HEK293 (cell line): ENCODE data around the gene PHF8.

ENCODE experiments used
- CTCF ChIA-PET: fragments of 350-600 bp; formaldehyde crosslinking; extraction: SDS; loops from one replicate; lab custom pipeline; 2021; ENCODE audit warnings: antibody characterized with exemption; lab: Yijun Ruan, JAX
- POLR2A ChIA-PET: fragments of 300-600 bp; formaldehyde crosslinking; extraction: SDS; loops from one replicate; lab custom pipeline; 2020; ENCODE audit warnings: antibody characterized with exemption, inconsistent platforms; lab: Yijun Ruan, JAX
- H3K27ac ChIP-seq: fragments of 200-500 bp; sonication (Bioruptor generic); 2 replicates; pipeline ENCODE4 v1.5.1; 2014; ENCODE audit warnings: low read depth, low read length, control low read depth, inconsistent platforms; ENCODE audit errors: extremely low read depth
- H3K36me3 ChIP-seq, 2 experiments: fragments of 200-500 bp in 1 of 2; sonication (Bioruptor generic) in 1 of 2; 1 replicate in 1 of 2; 2 replicates in 1 of 2; pipeline ENCODE4 v1.5.1; 2014 to 2017; ENCODE audit warnings: inconsistent platforms in 2 of 2, low read length in 2 of 2; ENCODE audit not compliant: control insufficient read depth in 2 of 2, insufficient read depth in 1 of 2
- H3K4me1 ChIP-seq: fragments of 200-500 bp; sonication (Bioruptor generic); 2 replicates; pipeline ENCODE4 v1.5.1; 2014; ENCODE audit warnings: mild to moderate bottlenecking, low read length, inconsistent platforms; ENCODE audit not compliant: control insufficient read depth, insufficient read depth
- H3K4me3 ChIP-seq: 2 replicates; pipeline ENCODE4 v1.5.1; 2011; ENCODE audit warnings: low read depth, mild to moderate bottlenecking, control low read depth, low read length, moderate library complexity
- H3K9me3 ChIP-seq: fragments of 200-500 bp; sonication (Bioruptor generic); 2 replicates; pipeline ENCODE4 v1.5.1; 2014; ENCODE audit warnings: low read depth, low read length, inconsistent platforms; ENCODE audit not compliant: control insufficient read depth, insufficient read depth
- CTCF ChIP-seq: fragments of 450-650 bp; formaldehyde crosslinking; IDR thresholded peaks from 2 replicates; pipeline ENCODE4 v1.5.1; 2016; ENCODE audit warnings: missing biosample characterization, missing genetic modification characterization
- RBAK ChIP-seq: fragments of 450-650 bp; formaldehyde crosslinking; IDR thresholded peaks from 2 replicates; pipeline ENCODE4 v1.5.1; 2016; ENCODE audit warnings: missing biosample characterization, missing genetic modification characterization
- ZBTB8A ChIP-seq: fragments of 450-650 bp; formaldehyde crosslinking; IDR thresholded peaks from 2 replicates; pipeline ENCODE4 v1.5.1; 2016; ENCODE audit warnings: missing biosample characterization, missing genetic modification characterization
- ZEB2 ChIP-seq: fragments of 450-650 bp; formaldehyde crosslinking; IDR thresholded peaks from 2 replicates; pipeline ENCODE4 v1.5.1; 2016; ENCODE audit warnings: missing biosample characterization, missing genetic modification characterization
- ZNF121 ChIP-seq: fragments of 450-650 bp; formaldehyde crosslinking; IDR thresholded peaks from 2 replicates; pipeline ENCODE4 v1.5.1; 2016; ENCODE audit warnings: missing biosample characterization, missing genetic modification characterization
- ZNF133 ChIP-seq: fragments of 450-650 bp; formaldehyde crosslinking; IDR thresholded peaks from 2 replicates; pipeline ENCODE4 v1.5.1; 2016; ENCODE audit warnings: missing biosample characterization, missing genetic modification characterization
- ZNF148 ChIP-seq: fragments of 450-650 bp; formaldehyde crosslinking; IDR thresholded peaks from 2 replicates; pipeline ENCODE4 v1.5.0; 2017; ENCODE audit warnings: missing biosample characterization, missing genetic modification characterization, borderline replicate concordance
- ZNF155 ChIP-seq: fragments of 450-650 bp; formaldehyde crosslinking; IDR thresholded peaks from 2 replicates; pipeline ENCODE4 v1.5.1; 2016; ENCODE audit warnings: missing biosample characterization, missing genetic modification characterization
- ZNF18 ChIP-seq: fragments of 450-650 bp; formaldehyde crosslinking; IDR thresholded peaks from 2 replicates; pipeline ENCODE4 v1.5.1; 2016; ENCODE audit warnings: missing biosample characterization, missing genetic modification characterization
- ZNF214 ChIP-seq: fragments of 450-650 bp; formaldehyde crosslinking; IDR thresholded peaks from 2 replicates; pipeline ENCODE4 v1.5.1; 2017; ENCODE audit warnings: missing biosample characterization, mild to moderate bottlenecking, missing genetic modification characterization, borderline replicate concordance
- ZNF274 ChIP-seq, 2 experiments: fragments of 200-500 bp in 1 of 2; fragments of 450-650 bp in 1 of 2; sonication (Bioruptor generic) in 1 of 2; formaldehyde crosslinking in 1 of 2; IDR thresholded peaks; 2 replicates each; pipeline versions ENCODE4 v1.5.1 to v1.6.1; 2014 to 2016; ENCODE audit warnings: borderline replicate concordance in 1 of 2, inconsistent platforms in 1 of 2, low read length in 1 of 2, missing biosample characterization in 1 of 2, missing genetic modification characterization in 1 of 2
- ZNF350 ChIP-seq: fragments of 450-650 bp; formaldehyde crosslinking; IDR thresholded peaks from 2 replicates; pipeline ENCODE4 v1.5.0; 2017; ENCODE audit warnings: missing biosample characterization, mild to moderate bottlenecking, missing genetic modification characterization
- ZNF362 ChIP-seq: fragments of 450-650 bp; formaldehyde crosslinking; IDR thresholded peaks from 2 replicates; pipeline ENCODE4 v1.5.1; 2016; ENCODE audit warnings: missing biosample characterization, missing genetic modification characterization
- ZNF488 ChIP-seq: fragments of 450-650 bp; formaldehyde crosslinking; IDR thresholded peaks from 2 replicates; pipeline ENCODE4 v1.5.1; 2016; ENCODE audit warnings: missing biosample characterization, missing genetic modification characterization
- ZNF558 ChIP-seq: fragments of 450-650 bp; formaldehyde crosslinking; IDR thresholded peaks from 2 replicates; pipeline ENCODE4 v1.5.1; 2016; ENCODE audit warnings: missing biosample characterization, missing genetic modification characterization
- ZNF560 ChIP-seq: fragments of 450-650 bp; formaldehyde crosslinking; IDR thresholded peaks from 2 replicates; pipeline ENCODE4 v1.5.1; 2017; ENCODE audit warnings: missing biosample characterization, missing genetic modification characterization, borderline replicate concordance
- ZNF580 ChIP-seq: fragments of 450-650 bp; formaldehyde crosslinking; IDR thresholded peaks from 2 replicates; pipeline ENCODE4 v1.5.1; 2016; ENCODE audit warnings: missing biosample characterization, missing genetic modification characterization
- ZNF639 ChIP-seq: fragments of 450-650 bp; formaldehyde crosslinking; IDR thresholded peaks from 2 replicates; pipeline ENCODE4 v1.5.1; 2016; ENCODE audit warnings: missing biosample characterization, missing genetic modification characterization
- ZNF704 ChIP-seq: fragments of 450-650 bp; formaldehyde crosslinking; IDR thresholded peaks from 2 replicates; pipeline ENCODE4 v1.5.1; 2016; ENCODE audit warnings: missing biosample characterization, missing genetic modification characterization
- ZNF776 ChIP-seq: fragments of 450-650 bp; formaldehyde crosslinking; IDR thresholded peaks from 2 replicates; pipeline ENCODE4 v1.5.0; 2017; ENCODE audit warnings: missing biosample characterization, missing genetic modification characterization, borderline replicate concordance

Gene PHF8

GRCh38 chrX:53950130-53950733 lies 94.0 kb downstream of the PHF8 start:
- Histone ChIP-seq H3K36me3 (peaks cover 10 to 30% of the 10 kb centered on the region in 2 experiments), H3K9me3 (no peaks in the 10 kb centered on the region), H3K4me3 (no peak overlapping the region), H3K4me1 (no peaks in the 10 kb centered on the region), H3K27ac (no peak overlapping the region)
- POLR2A ChIA-PET, result no interaction called here
- CTCF ChIA-PET, result interaction anchor here (1.1 kb wide), 1 partner anchor 666 kb away, joined by 3 read pairs; no protein-coding TSS in a partner anchor
- no peak for TF ChIP-seq ZNF18 (tag by site-specific recombination)
- TF ChIP-seq ZNF558 (tag by site-specific recombination), result no peak
- no peak for TF ChIP-seq ZEB2 (tag by site-specific recombination)
- no peak for TF ChIP-seq ZNF214 (tag by site-specific recombination)
- TF ChIP-seq ZBTB8A (tag by site-specific recombination), result no peak
- TF ChIP-seq ZNF704 (tag by site-specific recombination), result no peak
- TF ChIP-seq ZNF274 (IDR thresholded peaks at IDR 0.05; ENCODE audit: low read length), result no peak
- TF ChIP-seq ZNF274 (tag by site-specific recombination; IDR thresholded peaks at IDR 0.05; ENCODE audit: borderline replicate concordance), result no peak
- TF ChIP-seq ZNF121, result no peak
- no peak for TF ChIP-seq ZNF560 (tag by site-specific recombination)
- TF ChIP-seq ZNF639 (tag by site-specific recombination), result no peak

GRCh38 chrX:53940180-53940579 lies 104.1 kb downstream of the PHF8 start:
- ChIA-PET CTCF (no interaction called here), POLR2A (no interaction called here)
- no peak overlapping the region for H3K4me3 ChIP-seq
- H3K36me3 ChIP-seq, result peaks cover 3 to 73% of the 10 kb centered on the region in 2 experiments
- no peaks in the 10 kb centered on the region for H3K4me1 ChIP-seq
- H3K27ac ChIP-seq, result no peak overlapping the region
- no peaks in the 10 kb centered on the region for H3K9me3 ChIP-seq
- TF ChIP-seq ZNF488 (tag by site-specific recombination) (no peak), ZNF580 (no peak), ZNF350 (tag by site-specific recombination) (no peak), RBAK (tag by site-specific recombination) (no peak), ZNF148 (no peak), ZNF776 (tag by site-specific recombination) (no peak), ZNF155 (no peak), ZNF133 (tag by site-specific recombination) (no peak), ZNF362 (tag by site-specific recombination) (no peak), CTCF (tag by site-specific recombination) (no peak)
